Astrocyte of the spinal cord (primary cell): Measurements from ENCODE around the gene SANBR.

Experiments used
- DNase-seq: peaks from one replicate; pipeline ENCODE4 v3.0.0; 2011; ENCODE audit warnings: low read depth, low spot score
- H3K4me3 ChIP-seq: 2 replicates; pipeline ENCODE4 v1.5.1; 2011; ENCODE audit warnings: low read depth, mild to moderate bottlenecking, low read length, moderate library complexity
- CTCF ChIP-seq: IDR thresholded peaks from 2 replicates; pipeline ENCODE4 v1.5.1; 2012; ENCODE audit warnings: low read depth, mild to moderate bottlenecking, low read length, inconsistent platforms
- in situ Hi-C: cut with HindIII; loops from 2 replicates; pipeline ENCODE4 v1.10.0; 2017; ENCODE audit warnings: low sequenced_read_pairs

SANBR gene

GRCh38 chr2:61085883-61086282 lies 20.2 kb downstream of the SANBR start:
- in situ Hi-C loops: no loop called here
- no peak overlapping the region for H3K4me3 ChIP-seq
- TF ChIP-seq CTCF: no peak
- no peak for DNase-seq

- in situ Hi-C loops: no loop called here
- no peak for DNase-seq
- no peak for TF ChIP-seq CTCF
- no peak overlapping the region for H3K4me3 ChIP-seq
Observed at GRCh38 chr2:61089797-61090196, 24.1 kb downstream of the SANBR start.

GRCh38 chr2:61090386-61090921 lies 24.8 kb downstream of the SANBR start:
- no peak for TF ChIP-seq CTCF
- H3K4me3 ChIP-seq: no peak overlapping the region
- no peak for DNase-seq
- in situ Hi-C loops: no loop called here

- no peak for TF ChIP-seq CTCF
- in situ Hi-C loops: no loop called here
- DNase-seq: no peak
- no peak overlapping the region for H3K4me3 ChIP-seq
Observed at GRCh38 chr2:61091485-61091884, 25.8 kb downstream of the SANBR start.

GRCh38 chr2:61096438-61096837 lies 30.8 kb downstream of the SANBR start:
- in situ Hi-C loops: no loop called here

GRCh38 chr2:61100801-61101200 lies 35.1 kb downstream of the SANBR start:
- DNase-seq: no peak
- TF ChIP-seq CTCF: no peak
- H3K4me3 ChIP-seq: no peak overlapping the region
- in situ Hi-C loops: no loop called here

More at GRCh38 chr2:61096438-61096837, 30.8 kb downstream of the SANBR start:
- H3K4me3 ChIP-seq: no peak overlapping the region
- no peak for DNase-seq
- TF ChIP-seq CTCF: no peak

- no peak for TF ChIP-seq CTCF
- DNase-seq: no peak
- in situ Hi-C loops: no loop called here
- no peak overlapping the region for H3K4me3 ChIP-seq
Observed at GRCh38 chr2:61109291-61109690, 43.6 kb downstream of the SANBR start.
